MG63 (cell line): ENCODE results near the gene DIRAS3. TPM values are rescaled to one million over a fixed set of nuclear protein-coding genes. Genes with fewer than 3 reads are reported as not detected.
"Not testable (repeated sequence)": the region's sequence is repeated elsewhere in the genome, so short reads cannot be mapped to it uniquely, and the experiment has no call there.

Experiments used
- DNase-seq: peaks from one replicate; pipeline ENCODE4 v3.0.0-alpha.2; 2020
- H3K27me3 ChIP-seq: fragments of 250-450 bp; sonication (Bioruptor Pico); 2 replicates; pipeline ENCODE4 v1.5.1; 2020; ENCODE audit warnings: mild to moderate bottlenecking, moderate library complexity
- H3K36me3 ChIP-seq: fragments of 250-450 bp; sonication (Bioruptor Pico); 2 replicates; pipeline ENCODE4 v1.5.1; 2020; ENCODE audit warnings: mild to moderate bottlenecking, moderate library complexity
- H3K4me3 ChIP-seq: fragments of 250-450 bp; sonication (Bioruptor Pico); 2 replicates; pipeline ENCODE4 v1.5.1; 2020; ENCODE audit warnings: mild to moderate bottlenecking, moderate library complexity
- H3K9me3 ChIP-seq: fragments of 250-450 bp; sonication (Bioruptor Pico); 2 replicates; pipeline ENCODE4 v1.5.1; 2020; ENCODE audit warnings: mild to moderate bottlenecking, moderate library complexity
- total RNA-seq: library from RNA; depleted of rRNA; stranded (reverse); fragments of >200 nt; shearing (Covaris generic); gene quantifications from 2 replicates; pipeline ENCODE4 v1.2.3, GENCODE V29; 2014; ENCODE audit warnings: low replicate concordance

Gene DIRAS3
- total RNA-seq, 1 experiment from 2014 or later = not detected

DNA sequence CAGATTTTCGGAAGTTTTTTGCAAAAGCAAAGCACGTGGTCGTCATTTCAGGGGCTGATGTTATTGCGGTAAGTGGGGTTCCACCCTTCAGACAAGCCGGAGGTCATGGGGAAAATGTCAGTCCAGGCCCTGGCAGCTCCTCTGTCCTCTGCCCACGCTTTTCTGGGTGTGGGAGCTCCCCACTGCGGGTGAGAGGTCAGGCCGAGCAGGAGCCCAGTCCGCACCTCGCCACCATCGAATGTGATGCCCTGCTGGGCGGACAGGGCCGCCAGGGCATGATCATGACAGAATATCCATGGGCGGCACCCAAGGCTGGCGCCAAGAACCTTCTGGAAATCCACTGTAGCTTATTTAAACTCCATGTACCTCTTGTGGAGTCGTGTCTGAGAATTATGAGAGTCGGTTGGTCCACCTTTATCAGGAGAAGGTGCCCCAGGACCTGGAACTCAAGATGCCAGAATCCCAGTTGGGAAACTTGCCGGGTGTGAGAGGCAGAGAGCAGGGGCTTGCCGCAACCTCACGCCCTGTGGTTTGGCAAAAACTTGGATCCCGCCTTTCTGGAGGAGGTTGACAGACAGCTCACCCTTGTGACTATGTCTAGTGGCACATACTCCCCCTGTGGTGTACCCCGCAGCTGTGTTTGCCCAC, 6.9 kb downstream of the DIRAS3 start:
- H3K36me3 ChIP-seq = no peaks in the 10 kb centered on the region
- H3K9me3 ChIP-seq = no peaks in the 10 kb centered on the region
- no peaks in the 10 kb centered on the region for H3K27me3 ChIP-seq
- DNase-seq = no peak
- H3K4me3 ChIP-seq = no peak overlapping the region

GRCh38 chr1:68036946-68037345, 13.5 kb downstream of the DIRAS3 start:
- Histone ChIP-seq H3K36me3 (no peaks in the 10 kb centered on the region), H3K9me3 (no peaks in the 10 kb centered on the region), H3K27me3 (no peaks in the 10 kb centered on the region), H3K4me3 (no peak overlapping the region)
- no peak for DNase-seq

DNA sequence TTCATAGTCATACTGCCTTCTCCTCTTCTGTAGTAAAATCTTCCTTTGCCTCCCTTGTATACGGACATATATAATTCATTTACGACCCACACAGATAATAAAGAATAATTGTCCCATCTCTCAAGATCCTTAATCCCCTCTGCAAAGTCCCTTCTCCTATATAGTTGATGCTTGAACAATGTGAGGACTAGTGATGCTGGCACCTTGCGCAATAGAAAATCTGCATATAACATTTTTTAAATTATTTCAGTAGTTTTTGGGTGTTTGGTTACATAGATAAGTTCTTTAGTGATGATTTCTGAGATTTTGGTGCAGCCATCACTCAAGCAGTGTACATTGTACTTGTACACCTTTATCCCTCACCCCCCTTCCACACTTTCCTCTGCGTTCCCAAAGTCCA, 21.0 kb downstream of the DIRAS3 start:
- no peaks in the 10 kb centered on the region for H3K27me3 ChIP-seq
- no peaks in the 10 kb centered on the region for H3K9me3 ChIP-seq
- no peak for DNase-seq
- no peak overlapping the region for H3K4me3 ChIP-seq
- no peaks in the 10 kb centered on the region for H3K36me3 ChIP-seq

- Histone ChIP-seq H3K4me3 (no peak overlapping the region), H3K9me3 (no peaks in the 10 kb centered on the region), H3K27me3 (no peaks in the 10 kb centered on the region), H3K36me3 (no peaks in the 10 kb centered on the region)
- no peak for DNase-seq
Measured at GRCh38 chr1:68028566-68028965, 21.9 kb downstream of the DIRAS3 start.

- Histone ChIP-seq H3K27me3 (no peaks in the 10 kb centered on the region), H3K36me3 (no peaks in the 10 kb centered on the region), H3K9me3 (no peaks in the 10 kb centered on the region), H3K4me3 (no peak overlapping the region)
- no peak for DNase-seq
Measured at GRCh38 chr1:68024635-68025338, 25.6 kb downstream of the DIRAS3 start.

DNA sequence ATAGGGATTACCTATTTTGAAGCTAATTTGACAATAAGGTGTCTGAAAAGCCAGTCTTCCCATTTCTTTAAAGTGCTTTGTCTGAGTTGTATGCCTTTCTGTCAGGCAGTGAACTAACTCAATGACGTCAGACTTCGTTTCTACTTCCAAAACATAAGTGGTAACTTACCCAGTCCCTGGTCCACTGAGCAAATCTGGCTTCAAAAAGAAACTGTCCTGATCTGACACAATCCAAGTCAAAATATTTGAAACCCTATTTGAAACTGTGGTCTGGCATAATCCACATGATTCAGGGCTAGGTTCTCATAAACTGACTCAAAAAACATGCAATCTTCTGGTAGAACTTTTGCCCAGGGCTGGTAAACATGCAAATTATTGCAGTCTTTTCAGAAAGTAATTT, 34.0 kb downstream of the DIRAS3 start:
- Histone ChIP-seq H3K9me3 (no peaks in the 10 kb centered on the region), H3K36me3 (no peaks in the 10 kb centered on the region), H3K27me3 (no peaks in the 10 kb centered on the region), H3K4me3 (no peak overlapping the region)
- DNase-seq = no peak

DNA sequence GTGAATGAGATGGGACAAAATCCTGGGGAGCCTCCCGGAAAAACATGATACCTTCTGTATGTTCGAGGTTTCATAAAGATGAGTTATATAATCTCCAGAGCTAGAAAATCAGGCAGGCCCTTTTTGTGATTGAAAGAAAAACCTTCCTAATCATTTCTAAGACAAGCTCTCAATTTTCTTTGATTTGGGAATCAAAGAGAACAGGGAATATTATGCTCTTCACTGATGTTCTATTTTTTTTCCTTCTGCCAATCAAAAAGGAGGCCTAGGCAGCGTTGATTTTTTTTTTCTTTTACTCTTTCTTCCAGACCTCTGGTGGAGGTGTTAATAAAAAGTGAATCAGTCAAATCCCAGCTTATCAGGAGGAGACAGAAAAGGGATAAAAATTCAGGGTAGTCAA, 34.5 kb downstream of the DIRAS3 start:
- no peak for DNase-seq
- Histone ChIP-seq H3K27me3 (no peaks in the 10 kb centered on the region), H3K9me3 (no peaks in the 10 kb centered on the region), H3K36me3 (no peaks in the 10 kb centered on the region), H3K4me3 (no peak overlapping the region)

- DNase-seq = no peak
- H3K36me3 ChIP-seq = no peaks in the 10 kb centered on the region
- no peaks in the 10 kb centered on the region for H3K9me3 ChIP-seq
- H3K4me3 ChIP-seq = no peak overlapping the region
- no peaks in the 10 kb centered on the region for H3K27me3 ChIP-seq
Measured at GRCh38 chr1:68015369-68015768, 35.1 kb downstream of the DIRAS3 start.

DNA sequence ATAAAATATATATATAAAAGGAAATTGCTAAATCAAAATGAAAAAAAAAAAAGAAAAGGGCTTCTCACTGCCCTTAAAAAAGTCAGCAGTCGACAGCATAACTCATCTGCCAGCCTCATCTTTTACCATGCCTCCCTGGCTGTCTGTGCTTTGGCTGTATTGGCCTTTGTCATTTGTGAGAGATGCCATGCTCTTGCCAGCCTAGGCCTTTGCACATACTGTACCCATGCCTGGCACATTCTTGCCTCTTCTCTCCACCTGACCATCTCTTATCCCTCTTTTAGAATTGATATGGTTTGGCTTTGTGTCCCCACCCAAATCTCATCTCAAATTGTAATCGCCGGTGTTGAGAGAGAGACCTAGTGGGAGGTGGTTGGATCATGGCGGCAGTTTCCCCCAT, 37.1 kb downstream of the DIRAS3 start:
- H3K9me3 ChIP-seq = no peaks in the 10 kb centered on the region

DNA sequence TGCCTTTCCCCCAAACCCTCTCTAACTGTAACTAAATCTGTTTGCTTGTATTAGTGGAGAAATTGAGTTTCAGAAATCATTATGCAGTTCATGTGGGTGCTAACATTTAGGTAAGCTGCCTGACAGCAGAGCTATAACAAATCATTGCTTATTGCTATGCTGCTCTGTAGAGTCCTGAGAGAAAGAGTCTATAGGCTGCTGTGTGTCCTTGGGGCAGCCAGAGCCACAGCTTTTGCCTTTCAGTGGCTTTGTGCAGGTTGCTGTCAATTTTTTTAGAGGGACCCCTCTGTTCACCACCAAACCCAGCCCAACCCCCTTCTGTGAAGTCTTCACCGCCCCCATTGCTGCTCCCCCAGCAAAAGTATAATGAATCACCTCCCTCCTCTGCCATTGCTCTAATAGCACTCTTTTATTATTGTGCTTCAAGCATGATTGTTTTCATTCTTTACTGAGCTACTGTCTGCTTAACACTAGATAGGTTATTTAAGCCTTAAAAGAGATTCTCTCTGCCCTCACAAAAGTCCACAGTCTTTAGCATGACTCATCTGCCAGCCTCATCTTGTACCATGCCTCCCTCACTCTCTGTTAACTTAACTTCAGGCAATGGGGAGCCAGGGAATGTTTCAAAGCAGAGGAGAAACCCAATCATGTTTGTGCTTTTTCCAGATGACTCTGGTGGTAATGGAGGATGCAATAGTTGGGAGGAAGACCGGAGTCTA, 38.6 kb downstream of the DIRAS3 start:
- Histone ChIP-seq H3K27me3 (no peaks in the 10 kb centered on the region), H3K36me3 (no peaks in the 10 kb centered on the region), H3K4me3 (no peak overlapping the region), H3K9me3 (no peaks in the 10 kb centered on the region)
- DNase-seq = no peak

More for the DNA sequence above, 37.1 kb downstream of the DIRAS3 start:
- Histone ChIP-seq H3K4me3 (no peak overlapping the region), H3K27me3 (no peaks in the 10 kb centered on the region), H3K36me3 (no peaks in the 10 kb centered on the region)
- no peak for DNase-seq

DNA sequence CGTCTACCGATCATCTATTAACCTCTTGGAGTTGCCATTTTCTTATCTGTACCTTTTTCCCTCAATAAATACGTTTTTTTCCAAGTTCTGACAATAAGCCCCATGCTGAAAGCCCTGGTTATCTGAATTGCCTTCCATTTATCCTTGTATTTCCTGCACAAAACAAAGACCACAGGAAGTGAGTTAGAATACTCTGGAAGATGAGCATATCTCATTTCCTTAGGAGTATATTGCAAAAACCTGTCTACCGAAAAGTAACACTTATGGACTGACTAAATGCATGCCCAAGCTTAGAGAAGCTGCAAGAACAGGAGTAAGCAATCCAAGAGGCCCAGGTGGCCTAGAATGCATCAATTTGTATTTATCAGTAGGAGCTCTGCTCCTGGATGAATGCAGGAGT, 39.9 kb downstream of the DIRAS3 start:
- DNase-seq = no peak
- Histone ChIP-seq H3K4me3 (no peak overlapping the region), H3K9me3 (no peaks in the 10 kb centered on the region), H3K27me3 (no peaks in the 10 kb centered on the region), H3K36me3 (no peaks in the 10 kb centered on the region)

- Histone ChIP-seq H3K36me3 (no peaks in the 10 kb centered on the region), H3K4me3 (no peak overlapping the region), H3K9me3 (no peaks in the 10 kb centered on the region), H3K27me3 (no peaks in the 10 kb centered on the region)
- no peak for DNase-seq
Measured at GRCh38 chr1:68010090-68010489, 40.3 kb downstream of the DIRAS3 start.

DNA sequence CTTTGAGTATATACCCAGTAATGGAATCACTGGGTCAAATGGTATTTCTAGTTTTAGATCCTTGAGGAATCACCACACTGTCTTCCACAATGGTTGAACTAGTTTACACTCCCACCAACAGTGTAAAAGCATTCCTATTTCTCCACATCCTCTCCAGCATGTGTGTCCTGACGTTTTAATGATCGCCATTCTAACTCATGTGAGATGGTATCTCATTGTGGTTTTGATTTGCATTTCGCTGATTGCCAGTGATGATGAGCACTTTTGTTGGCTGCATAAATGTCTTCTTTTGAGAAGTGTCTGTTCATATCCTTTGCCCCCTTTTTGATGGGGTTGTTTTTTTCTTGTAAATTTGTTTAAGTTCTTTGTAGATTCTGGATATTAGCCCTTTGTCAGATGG, 46.8 kb downstream of the DIRAS3 start:
- H3K36me3 ChIP-seq, H3K27me3 ChIP-seq, H3K4me3 ChIP-seq, H3K9me3 ChIP-seq, DNase-seq: not testable (repeated sequence)

- Histone ChIP-seq H3K9me3 (peaks cover 2% of the 10 kb centered on the region; the same call in 1 of the 2 replicates), H3K36me3 (no peaks in the 10 kb centered on the region), H3K4me3 (no peak overlapping the region), H3K27me3 (no peaks in the 10 kb centered on the region)
- DNase-seq = no peak
Measured at GRCh38 chr1:68000191-68000590, 50.2 kb downstream of the DIRAS3 start.

- Histone ChIP-seq H3K36me3 (no peaks in the 10 kb centered on the region), H3K4me3 (no peak overlapping the region), H3K27me3 (no peaks in the 10 kb centered on the region), H3K9me3 (peaks cover 2% of the 10 kb centered on the region; the same call in 1 of the 2 replicates)
- DNase-seq = no peak
Measured at GRCh38 chr1:67997746-67998145, 52.7 kb downstream of the DIRAS3 start.
